IPS-11a (cell line): ENCODE measurements around the gene ACE.

Experiments used
- H3K4me3 ChIP-seq: one replicate; pipeline ENCODE4 v1.5.1; 2013; ENCODE audit warnings: low read depth, low read length, control low read depth

Gene ACE

DNA sequence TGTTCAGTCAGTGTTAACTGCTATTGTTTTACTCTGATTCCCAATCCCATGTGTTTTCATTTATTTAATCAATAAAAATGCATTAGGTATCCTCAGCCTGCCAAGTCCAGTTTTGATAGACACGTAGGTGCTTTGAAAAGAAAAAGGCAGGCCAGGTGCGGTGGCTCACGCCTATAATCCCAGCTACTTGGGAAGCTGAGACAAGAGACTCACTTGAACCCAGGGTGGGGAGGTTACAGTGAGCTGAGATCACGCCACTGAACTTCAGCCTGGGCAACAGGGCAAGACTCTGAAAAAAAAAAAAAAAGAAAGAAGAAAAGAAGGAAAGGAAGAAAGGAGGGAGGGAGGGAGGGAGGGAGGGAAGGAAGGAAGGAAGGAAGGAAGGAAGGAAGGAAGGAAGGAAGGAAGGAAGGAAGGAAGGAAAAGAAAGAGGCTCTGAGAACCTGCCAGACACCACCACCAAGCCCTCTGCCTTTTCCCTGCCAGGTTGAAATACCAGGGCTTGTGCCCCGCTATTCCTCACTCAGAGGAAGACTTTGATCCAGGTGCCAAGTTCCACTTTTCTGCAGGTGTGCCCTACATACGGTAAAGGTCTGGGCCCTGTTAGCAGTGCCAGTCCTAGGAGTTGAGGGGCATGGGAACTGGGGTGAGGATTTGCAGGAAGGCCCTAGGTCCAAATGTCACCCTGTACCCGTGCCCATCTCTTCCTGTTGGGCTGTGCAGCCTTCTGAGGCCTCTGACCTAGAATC lies 36.2 kb downstream of the ACE start:
- no peak overlapping the region for H3K4me3 ChIP-seq

DNA sequence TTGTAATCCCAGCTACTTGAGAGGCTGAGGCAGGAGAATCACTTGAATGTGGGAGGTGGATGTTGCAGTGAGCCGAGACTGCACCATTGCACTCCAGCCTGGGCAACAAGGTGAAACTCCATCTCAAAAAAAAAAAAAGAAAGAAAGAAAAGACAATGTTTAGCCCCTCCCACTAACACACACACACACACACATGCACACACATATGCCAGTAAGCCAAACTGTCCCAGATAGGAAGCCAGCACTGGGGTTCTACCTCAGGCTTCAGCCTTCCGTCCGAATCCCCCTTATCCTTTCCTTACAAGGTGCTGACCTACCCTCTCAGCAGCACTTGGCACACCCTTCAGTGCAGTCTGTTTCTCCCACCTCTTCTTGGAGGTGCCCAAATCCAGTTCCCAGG lies 37.6 kb downstream of the ACE start:
- no peak overlapping the region for H3K4me3 ChIP-seq

DNA sequence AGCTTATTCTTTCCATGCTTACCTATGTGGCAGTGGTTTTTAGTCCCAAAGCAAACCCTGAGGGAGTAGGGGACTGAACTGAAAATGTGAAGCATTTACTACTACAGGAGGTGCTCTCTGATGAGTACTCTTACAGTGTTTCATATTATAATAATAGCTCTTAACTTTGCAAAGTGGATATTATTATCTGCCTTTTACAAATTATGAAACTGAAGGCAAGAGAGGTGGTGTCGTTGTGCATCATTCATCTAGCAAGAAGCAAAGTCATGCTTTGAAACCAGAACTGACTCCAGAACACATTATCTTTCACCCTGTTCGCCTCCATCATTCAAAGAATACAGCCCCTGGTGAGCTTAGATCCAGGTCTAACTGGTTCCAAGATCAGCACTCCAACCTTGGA lies 38.1 kb downstream of the ACE start:
- H3K4me3 ChIP-seq, result no peak overlapping the region

DNA sequence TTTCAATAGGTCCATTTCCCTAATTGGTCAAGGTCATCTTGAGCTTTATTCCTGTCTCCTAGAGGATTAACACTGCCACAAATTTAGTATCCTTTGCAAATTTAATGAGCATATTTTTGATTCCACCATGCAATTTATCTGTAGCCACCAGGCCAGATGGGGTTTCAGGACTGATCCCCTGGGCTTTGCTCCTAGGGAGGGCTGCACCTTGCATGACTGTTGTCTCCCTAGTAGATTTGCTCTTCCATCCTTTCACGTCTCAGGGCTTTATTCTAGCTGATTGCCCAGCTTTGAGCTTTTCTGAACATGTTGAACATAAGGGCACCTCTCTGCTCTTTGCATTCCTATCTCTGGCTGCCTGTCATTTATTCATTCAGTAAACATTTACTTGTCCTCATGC lies 38.6 kb downstream of the ACE start:
- H3K4me3 ChIP-seq, result no peak overlapping the region

GRCh38 chr17:63516910-63517824 lies 40.3 kb downstream of the ACE start:
- H3K4me3 ChIP-seq, result no peak overlapping the region

DNA sequence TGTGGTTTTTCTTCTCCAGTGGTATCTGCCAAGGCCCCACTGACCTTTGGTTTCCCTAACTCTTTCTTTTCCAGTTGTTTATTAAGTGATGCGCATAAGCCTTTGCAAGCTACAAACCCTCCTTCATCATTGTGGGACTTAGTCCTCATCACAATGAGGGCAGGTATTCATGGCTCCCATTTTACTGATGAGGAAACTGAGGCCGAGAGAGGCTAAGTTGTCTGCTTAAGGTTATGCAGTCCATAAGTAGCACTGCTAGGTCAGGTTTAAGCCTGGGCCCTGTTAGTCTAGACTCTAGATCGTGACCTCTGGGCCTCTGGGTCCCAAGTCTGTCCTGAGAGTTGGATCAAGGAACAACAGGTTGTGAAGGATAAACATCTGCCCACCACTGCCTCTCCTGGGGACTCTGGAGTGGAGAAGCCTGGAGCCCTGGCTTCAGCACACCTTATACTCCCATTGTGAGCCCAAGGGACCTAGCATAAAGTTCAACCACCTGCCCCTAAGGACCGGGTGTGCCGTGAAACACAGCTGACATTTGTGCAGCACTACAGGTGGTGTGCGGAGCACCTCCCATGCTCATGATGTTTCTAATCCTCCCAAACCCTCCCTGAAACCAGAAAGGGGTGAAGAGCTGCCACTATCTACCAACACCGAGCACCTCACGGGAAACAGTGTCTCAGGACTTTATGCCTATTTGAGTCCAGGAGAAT lies 41.1 kb downstream of the ACE start:
- H3K4me3 ChIP-seq, result no peak overlapping the region

- no peak overlapping the region for H3K4me3 ChIP-seq
Measured at GRCh38 chr17:63519116-63519881, 42.4 kb downstream of the ACE start.

- no peak overlapping the region for H3K4me3 ChIP-seq
Measured at GRCh38 chr17:63519972-63520882, 43.4 kb downstream of the ACE start.

GRCh38 chr17:63523253-63523855 lies 46.5 kb downstream of the ACE start, which contains the start of gene KCNH6:
KCNH6 (plus strand) TSS chr17:63523358; CDS start chr17:63523414, 56 bp downstream.
- peak within 1 kb of the TSS; percentile 60 for H3K4me3 ChIP-seq

DNA sequence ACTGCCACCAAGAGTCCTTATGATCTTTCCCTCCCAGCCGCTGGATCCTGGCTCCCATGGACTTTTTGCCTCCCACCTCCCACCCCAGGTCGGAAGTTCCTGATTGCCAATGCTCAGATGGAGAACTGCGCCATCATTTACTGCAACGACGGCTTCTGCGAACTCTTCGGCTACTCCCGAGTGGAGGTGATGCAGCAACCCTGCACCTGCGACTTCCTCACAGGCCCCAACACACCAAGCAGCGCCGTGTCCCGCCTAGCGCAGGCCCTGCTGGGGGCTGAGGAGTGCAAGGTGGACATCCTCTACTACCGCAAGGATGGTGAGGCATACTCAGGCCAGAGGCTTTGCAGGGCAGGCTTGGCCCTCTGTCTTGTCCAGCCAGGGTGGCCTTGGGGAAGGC lies 47.2 kb downstream of the ACE start:
- no peak overlapping the region for H3K4me3 ChIP-seq

GRCh38 chr17:63525190-63525946 lies 48.5 kb downstream of the ACE start:
- no peak overlapping the region for H3K4me3 ChIP-seq

- no peak overlapping the region for H3K4me3 ChIP-seq
Measured at GRCh38 chr17:63526861-63527260, 50.0 kb downstream of the ACE start.

DNA sequence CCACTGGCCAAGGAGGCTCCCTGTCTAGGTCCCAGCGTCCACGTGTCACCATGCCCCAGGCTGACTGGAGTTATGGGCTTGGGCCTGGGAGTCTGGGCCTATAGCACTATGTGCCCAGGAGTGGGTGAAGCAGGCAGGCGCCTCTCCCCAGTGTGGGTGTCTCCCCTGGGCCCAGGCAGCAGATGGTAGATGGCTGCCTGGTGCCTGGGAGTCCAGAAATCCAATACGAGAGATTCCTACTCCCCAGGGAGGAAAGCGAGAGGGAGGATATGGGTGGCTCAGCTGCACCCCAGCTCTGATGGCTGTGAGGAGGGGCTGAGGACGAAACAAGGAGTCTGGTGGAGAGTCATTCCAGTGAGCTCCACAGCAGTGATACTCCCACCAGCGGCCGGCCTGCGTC lies 51.3 kb downstream of the ACE start:
- H3K4me3 ChIP-seq, result no peak overlapping the region

GRCh38 chr17:63529711-63530556 lies 53.1 kb downstream of the ACE start:
- no peak overlapping the region for H3K4me3 ChIP-seq

GRCh38 chr17:63530557-63531021 lies 53.7 kb downstream of the ACE start:
- no peak overlapping the region for H3K4me3 ChIP-seq

GRCh38 chr17:63531022-63531965 lies 54.4 kb downstream of the ACE start:
- H3K4me3 ChIP-seq, result no peak overlapping the region
